Right lung (tissue), 5 donors: Measurements from ENCODE around the gene DNASE2. TPM values are rescaled to one million over a fixed set of nuclear protein-coding genes. Genes with fewer than 3 reads are reported as not detected.

ENCODE experiments used
- DNase-seq, 2 donors: peaks; one replicate each; pipeline ENCODE4 v3.0.0-alpha.2; 2013
- polyA plus RNA-seq, 5 donors: library from polyadenylated mRNA; unstranded; fragments of 120-200 nt; gene quantifications; one replicate each; pipeline versions ENCODE4 v1.2.1 to v1.2.3, GENCODE V29; 2013; ENCODE audit warnings: inconsistent platforms in 1 of 5, low replicate concordance in 1 of 5; ENCODE audit not compliant: insufficient read length in 5 of 5, insufficient read depth in 1 of 5

Gene DNASE2
- polyA plus RNA-seq, 5 donors = 19.8 to 25.3 (median 20.7) TPM

DNA sequence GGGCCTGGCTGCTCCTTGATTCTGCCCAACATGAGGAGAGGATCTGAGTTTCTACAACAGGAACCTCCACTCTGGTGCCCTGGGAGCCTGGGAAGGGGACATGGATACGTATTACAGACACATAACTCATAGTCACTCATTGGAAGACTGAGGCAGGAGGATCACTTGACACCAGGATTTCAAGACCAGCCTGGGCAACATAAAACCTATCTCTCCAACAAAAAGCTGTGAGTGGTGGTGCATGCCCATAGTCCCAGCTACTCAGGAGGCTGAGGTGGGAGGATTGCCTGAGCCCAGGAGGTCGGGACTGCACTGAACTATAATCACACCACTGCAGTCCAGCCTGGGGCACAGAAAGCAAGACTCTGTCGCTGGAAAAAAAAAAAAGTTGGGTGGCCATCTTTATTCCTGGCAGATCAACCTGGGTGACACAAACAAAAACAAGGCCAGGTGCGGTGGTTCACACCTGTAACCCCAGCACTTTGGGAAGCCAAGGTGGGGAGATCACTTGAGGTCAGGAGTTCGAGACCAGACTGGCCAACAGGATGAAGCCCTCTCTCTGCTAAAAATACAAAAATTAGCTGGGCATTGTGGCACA, 6.9 kb upstream of the DNASE2 start:
- no peak for DNase-seq

DNA sequence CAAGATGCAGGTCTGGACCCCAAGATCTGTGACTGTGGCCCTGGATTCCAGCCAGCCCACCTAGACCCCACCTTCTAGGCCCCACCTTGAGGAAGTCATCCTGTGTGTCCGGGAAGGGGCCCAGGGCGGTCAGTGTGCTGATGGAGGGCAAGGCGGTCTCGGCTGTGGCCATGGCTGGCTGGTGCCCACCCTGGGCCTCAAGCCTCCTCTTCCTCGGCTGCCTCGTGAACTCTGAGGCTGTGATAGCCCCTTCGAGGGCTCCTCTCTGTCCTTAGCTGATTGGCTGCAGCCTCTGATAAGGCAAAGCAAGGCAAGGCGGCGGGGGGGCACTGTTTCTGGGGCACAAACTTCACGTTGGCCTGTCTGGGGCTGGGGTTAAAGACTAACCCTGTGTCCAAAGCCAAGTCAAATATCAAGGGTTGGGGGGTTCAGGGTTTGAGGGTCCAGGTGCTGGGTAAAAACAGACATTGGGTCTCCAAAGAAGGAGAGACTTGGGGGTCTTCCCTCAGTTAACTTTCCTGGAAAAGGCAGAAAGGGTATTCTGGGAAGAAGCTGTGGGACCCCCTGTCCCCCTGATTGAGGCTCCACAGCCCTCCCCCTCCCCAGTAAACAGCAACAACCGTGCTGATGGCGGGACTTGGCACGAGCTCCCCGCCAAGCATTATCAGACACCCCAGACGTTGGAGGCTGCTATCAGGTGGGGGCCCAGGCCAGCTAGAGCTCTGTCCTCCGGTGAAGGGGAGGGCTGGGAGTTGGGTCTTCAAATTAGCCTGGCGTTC, 5.9 kb upstream of the DNASE2 start, which contains the start of gene KLF1:
KLF1 (minus strand) TSS at position 233 of the 779 bp plus-strand sequence; CDS start at position 172, 61 bp downstream.
- no peak for DNase-seq

DNA sequence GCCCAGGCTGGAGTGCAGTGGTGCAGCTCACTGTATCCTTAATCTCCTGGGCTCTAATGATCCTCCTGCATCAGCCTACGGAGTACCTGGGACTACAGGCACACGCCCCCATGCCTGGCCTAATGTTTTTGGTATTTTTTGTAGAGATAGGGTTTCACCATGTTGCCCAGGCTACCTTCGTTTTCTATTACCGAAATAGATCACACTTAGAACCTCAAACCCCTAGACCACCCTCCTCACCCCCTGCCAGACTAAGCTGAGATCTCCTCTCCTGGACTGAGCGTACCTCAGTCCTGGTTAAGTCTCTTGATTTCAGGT, 5.4 kb upstream of the DNASE2 start:
- no peak for DNase-seq

DNA sequence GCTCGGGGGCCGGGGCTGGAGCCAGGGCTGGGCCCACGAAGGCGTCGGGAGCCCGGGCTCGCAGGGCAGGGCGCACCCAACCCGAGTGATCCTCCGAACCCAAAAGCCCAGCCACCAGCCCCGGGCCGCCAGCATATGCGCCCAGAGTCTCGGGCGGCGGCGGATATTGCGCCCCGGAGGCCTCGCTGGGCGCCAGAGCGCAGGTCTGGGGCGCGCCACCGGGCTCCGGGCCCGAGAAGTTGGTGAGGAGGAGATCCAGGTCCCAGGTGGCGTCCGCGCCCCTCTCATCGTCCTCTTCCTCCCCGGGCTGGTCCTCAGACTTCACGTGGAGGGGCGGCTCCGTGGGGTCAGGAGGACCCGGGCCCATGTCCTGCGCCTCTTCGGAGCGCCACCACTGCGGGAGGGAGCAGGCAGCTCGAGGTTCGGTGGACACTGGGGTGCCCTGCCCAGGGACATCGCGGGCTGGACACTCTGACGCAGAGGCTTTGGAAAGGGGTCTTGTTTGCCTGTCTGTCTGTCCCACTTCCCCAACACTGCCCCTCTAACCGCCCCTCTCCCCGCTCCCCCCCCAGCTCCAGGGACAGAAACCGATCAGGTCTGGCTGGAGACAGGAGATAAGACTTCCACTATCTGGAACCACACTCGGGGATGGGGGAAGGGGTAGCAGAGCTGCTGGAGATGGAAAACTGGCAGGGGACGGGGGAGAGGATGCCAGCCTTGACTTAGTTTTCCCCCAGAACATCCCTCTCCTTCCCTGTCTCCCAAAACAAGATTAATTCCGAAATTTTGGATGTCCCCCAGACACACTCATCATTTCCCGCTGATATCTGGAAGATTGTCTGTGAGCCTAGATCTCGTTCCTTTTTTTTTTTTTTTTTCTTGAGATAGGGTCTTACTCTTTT, 4.8 kb upstream of the DNASE2 start:
- DNase-seq = no peak

DNA sequence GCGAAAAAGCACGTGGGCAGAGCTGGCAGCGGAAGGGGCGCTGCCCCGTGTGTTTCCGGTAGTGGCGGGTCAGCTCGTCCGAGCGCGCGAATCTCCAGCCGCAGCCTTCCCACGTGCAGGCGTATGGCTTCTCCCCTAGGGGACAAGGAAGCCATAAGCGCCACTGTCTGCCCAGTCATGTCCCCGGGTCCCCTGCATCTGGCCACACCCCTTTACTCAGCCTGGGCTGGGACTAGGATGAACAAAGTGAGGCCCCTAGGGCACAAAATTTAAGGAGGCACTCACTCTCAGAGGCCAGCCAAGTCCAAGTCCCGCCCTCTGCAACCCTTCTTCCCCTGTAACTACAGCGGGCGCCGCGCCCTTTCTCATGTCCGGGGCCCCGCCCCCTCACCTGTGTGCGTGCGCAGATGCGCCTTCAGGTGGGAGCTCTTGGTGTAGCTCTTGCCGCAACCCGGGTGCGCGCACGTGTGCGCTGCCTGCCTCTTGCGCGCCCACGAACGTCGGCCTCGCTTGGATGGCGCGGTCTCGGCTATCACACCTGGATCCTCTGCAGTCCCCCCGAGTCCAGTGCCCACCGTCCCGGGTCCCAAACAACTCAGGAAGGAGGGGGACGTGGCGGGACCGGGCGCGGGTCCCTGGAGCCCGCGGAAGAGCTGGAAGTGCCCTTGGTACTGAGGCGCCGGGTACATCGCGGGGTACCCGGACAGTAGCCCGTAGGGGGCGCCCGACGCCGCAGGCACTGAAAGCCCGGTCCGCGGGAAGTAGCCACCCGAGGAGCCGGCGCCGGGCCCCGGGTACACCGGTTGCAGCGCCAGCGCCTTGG, 3.9 kb upstream of the DNASE2 start:
- DNase-seq = peak in 1 of 2 donors; percentile 36

DNA sequence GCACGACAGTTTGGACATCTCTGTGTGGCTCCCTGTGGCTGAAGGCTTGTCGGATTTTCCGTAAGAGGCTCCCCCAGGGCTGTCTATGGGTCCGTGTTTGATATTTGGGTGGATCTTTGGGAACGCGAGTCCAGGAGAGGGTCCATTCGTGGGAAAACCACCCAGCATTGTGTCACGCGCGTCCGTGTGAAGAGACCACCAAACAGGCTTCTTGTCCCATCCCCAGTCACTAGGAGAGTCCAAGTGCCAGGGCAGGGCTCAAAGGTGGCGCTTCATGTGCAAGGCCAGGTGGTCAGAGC, 3.3 kb upstream of the DNASE2 start:
- no peak for DNase-seq

DNA sequence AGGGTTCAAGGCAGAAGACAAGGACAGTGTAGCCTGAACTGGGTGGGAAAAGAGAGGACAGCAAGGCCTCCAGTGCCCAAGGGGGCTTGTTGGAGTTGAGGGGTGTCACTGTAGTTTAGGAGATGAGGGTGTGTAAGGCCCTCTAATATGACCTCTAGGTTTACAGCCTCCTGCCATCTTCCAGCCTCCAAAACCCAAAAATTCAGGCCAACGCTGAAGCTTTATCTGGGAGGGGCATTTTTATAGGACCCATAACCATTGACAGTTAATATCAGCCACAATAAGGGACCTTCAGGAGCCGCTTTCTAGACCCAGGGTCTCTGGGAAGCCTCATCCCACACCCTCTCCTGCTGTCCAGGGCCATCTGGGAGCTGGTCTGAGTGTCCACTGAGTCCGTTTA, 3.0 kb upstream of the DNASE2 start:
- DNase-seq = no peak

DNA sequence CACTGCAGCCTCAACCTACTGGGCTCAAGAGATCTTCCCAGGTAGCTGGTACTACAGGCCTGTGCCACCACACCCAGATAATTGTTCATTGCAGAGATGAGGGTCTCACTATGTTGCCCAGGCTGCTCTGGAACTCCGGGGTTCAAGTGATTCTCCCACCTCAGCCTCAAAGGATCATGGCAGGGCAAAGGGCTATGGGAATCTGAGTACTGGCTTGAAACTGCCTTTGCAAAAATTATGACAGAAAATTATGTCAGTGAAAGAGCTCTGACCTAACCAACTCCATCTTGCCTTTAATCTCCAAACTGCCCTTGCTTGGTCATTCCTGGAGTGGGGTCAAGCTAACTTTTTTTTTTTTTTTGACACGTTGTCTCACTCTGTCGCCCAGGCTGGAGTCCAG, 1.3 kb upstream of the DNASE2 start:
- DNase-seq = no peak

DNA sequence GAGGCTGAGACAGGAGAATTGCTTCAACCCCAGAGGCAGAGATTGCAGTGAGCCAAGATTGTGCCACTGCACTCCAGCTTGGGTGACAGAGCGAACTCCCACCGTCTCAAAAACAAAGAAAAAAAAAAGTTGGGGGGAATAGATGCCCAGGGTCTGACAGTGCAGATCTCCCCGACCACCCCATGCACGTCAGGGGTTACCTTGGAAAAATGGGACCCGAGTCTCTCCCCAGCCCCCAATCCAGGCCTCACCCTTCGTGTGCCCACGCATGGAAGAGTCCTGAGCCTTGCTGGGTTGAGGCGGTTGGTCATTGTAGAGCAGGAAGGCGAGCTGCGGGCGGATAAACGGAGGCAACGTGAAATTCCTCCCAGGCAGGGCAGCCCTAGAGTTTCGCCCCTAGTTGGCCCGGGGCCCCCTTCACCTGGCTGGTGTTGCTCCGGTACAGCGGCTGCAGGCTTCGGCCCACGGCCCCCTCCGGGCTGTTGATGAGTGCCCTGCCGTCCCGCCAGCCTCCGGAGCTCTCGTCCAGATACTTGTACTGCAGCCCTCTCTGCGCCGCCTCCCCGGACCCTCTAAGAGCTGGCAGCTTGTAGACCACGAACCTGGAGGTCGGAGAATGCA, 588 bp downstream of the DNASE2 start:
- DNase-seq = peak in 1 of 2 donors; percentile 15

DNA sequence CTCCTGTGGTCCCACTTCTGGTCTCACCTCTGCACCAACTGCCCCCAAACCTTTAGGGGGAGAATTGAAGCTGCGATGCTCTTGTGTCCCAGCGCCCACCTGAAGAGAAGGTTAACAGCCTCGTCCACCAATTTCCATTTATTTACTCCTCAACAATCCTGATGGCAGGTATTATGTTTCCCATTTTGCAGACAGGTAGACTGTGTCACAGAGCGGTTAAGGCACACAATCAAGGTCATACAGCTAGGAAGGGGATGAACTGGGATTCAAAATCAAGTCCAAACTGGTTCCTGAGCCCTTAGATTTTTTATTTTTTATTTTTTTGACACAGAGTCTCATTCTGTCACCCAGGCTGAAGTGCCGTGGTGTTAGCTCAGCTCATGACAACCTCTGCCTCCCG, 6.2 kb downstream of the DNASE2 start:
- DNase-seq = no peak

DNA sequence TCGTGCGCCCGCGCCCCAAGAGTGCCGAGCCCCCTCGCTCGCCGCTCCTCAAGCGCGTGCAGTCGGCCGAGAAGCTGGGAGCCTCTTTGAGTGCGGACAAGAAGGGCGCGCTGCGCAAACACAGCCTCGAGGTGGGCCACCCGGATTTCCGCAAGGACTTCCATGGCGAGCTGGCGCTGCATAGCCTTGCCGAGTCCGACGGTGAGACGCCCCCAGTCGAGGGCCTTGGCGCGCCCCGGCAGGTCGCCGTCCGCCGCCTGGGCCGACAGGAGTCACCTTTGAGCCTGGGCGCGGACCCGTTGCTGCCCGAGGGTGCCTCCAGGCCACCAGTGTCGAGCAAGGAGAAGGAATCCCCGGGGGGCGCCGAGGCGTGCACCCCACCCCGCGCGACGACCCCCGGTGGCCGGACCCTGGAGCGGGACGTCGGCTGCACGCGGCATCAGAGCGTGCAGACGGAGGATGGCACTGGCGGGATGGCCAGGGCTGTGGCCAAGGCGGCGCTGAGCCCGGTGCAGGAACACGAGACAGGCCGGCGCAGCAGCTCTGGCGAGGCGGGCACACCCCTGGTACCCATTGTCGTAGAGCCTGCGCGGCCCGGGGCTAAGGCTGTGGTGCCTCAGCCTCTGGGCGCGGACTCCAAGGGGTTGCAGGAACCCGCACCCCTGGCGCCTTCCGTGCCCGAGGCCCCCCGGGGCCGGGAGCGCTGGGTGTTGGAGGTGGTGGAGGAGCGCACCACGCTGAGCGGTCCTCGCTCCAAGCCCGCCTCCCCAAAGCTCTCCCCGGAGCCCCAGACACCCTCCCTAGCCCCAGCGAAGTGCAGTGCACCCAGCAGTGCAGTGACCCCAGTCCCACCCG, 7.1 kb downstream of the DNASE2 start:
- DNase-seq = no peak

DNA sequence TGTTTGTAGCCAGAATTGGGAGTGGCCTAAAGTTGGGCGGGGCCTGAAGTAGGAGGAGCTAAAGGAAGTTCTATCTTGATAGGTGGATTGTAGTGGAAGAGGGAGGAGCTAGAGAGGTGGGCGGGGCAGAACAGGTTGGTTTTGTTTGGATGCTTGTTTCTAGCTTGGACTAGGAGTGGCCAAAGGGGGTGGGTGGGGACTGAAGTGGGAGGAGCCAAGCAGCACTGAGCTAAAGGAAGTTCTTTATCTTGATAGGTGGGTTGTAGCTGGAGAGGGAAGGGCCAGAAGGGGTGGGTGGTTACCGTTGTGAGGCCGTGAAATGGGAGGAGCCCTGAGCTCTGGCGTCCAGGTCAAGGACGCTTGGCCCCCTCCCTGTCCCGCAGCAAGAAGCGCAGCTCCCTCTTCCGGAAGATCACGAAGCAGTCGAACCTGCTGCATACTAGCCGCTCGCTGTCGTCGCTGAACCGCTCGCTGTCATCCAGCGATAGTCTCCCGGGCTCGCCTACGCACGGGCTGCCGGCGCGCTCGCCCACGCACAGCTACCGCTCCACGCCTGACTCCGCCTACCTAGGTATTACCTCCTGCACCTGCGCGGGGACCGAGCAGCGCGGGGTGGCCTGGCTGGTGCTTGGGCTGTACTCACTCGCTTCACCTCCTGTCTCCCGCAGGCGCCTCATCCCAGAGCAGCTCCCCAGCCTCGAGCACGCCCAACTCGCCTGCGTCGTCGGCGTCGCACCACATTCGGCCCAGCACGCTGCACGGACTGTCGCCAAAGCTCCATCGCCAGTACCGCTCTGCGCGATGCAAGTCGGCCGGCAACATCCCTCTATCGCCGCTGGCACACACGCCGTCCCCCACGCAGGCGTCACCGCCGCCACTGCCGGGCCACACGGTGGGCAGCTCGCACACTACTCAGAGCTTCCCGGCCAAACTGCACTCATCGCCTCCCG, 8.0 kb downstream of the DNASE2 start:
- DNase-seq = no peak

DNA sequence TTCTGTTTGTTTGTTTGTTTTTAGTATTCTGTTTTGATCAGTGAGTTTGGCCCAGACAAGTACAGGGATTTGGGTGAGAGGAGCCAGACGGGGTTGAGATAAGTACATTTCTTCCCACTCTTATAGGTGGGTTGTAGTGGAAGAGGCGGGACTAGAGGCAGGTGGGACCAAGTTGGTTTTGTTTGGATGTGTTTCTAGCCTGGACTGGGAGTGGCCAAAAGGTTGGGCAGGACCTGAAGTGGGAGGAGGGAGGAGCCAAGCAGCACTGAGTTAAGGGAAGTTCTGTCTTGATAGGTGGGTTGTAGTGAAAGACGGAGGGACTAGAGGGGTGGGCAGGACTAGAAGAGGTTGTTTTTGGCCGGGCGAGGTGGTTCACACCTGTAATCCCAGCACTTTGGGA, 9.0 kb downstream of the DNASE2 start:
- DNase-seq = no peak

DNA sequence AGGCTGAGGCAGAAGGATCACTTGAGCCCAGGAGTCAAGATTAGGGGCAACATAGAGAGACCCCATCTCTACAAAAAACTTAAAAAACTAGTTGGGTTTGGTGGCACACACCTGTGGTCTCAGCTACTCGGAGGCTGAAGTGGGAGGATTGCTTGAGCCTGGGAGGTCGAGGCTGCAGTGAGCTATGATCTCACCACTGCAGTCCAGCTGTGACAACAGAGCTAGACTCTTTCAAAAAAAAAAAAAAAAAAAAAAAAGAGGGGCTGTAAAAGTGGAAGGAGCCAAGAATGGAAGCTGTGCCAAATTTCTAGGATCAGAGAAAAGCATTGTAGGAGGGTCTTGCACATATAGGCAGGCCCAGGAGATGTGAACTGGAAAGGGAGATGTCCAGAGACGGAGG, 9.6 kb downstream of the DNASE2 start:
- no peak for DNase-seq

DNA sequence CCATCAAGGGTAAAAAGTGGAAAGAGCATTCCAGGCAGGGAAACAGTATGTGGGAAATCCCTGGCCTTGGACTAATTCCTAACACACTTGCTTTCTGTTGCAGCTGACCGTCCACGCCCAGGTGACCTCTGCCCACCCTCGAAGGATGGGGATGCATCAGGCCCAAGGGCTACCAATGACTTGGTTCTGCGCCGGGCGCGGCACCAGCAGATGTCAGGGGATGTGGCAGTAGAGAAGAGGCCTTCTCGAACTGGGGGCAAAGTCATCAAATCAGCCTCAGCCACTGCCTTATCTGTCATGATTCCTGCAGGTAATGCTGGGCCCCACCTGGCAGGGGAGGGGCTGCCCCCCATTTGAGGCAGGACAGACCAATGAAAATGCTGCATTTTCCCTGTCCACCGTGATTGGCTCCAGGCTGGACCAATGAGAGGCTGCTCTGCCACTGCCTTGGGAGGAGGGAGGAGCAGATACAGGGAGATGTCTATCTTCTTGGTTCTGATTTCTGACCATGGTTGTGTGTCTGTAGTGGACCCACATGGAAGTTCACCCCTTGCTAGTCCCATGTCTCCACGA, 12.6 kb downstream of the DNASE2 start:
- DNase-seq = no peak

DNA sequence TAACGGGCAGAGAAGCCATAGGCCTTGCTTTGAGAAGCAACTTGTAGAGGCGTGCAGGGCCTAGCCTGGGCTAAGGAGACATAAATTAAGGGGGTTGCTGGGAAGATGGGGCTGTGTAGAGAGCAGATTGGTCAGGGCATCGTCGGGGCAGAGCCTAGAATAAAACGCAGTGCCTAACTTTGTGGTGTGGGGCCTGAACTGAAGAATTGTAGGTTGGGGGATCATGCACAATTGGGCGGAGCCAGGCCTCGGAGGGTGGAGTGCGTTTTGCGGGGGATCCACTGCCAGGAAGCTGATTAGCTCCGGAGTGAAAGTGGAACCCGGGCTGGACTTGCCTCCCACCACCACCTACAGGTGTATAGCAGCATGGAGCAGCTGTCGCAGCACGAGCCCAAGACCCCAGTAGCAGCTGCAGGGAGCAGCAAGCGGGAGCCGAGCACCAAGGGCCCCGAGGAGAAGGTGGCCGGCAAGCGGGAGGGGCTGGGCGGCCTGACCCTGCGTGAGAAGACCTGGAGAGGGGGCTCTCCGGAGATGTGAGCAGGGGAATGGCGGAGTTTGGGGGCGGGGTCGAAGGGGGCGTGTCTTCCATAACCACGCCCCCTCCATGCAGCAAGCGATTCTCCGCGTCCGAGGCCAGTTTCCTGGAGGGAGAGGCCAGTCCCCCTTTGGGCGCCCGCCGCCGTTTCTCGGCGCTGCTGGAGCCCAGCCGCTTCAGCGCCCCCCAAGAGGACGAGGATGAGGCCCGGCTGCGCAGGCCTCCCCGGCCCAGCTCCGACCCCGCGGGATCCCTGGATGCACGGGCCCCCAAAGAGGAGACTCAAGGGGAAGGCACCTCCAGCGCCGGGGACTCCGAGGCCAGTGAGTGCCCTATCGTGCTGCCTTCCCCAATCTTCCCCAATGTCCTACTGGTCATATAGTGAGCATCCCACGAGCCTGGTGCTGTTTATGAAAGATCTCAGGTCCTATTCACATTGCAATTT, 13.8 kb downstream of the DNASE2 start:
- peak; percentile 69 to 73 for DNase-seq

DNA sequence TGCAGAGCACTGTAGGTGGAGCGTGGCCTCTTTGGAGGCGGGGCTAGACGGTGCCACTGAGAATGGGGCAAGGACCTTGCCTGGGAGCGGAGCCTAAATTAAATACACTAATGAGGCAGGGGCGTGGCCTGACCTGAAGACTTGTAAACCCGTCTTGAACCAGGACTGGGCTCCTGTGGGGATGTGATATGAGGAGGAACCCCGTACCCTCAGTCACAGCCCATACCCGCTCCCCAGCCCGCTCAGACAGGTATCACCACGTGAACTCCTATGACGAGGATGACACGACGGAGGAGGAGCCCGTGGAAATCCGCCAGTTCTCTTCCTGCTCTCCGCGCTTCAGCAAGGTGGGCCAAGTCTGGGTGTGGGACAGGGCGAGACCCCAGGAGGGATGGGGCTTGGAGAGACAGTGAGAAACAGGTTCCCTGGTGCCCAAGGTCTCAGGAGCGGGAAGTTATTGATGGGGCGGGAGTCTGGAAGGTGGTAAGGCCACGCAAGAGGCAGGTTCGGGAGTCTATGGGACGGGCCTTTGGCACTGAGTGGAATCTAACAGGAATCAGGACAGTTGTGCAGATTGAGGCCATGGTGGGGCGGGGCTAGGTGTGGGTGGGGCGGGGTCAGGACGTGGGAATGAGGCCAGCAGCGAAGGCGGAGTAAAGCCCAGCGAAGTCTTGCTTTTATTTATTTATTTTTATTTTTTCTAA, 14.7 kb downstream of the DNASE2 start:
- no peak for DNase-seq
